GM10266 (cell line): ENCODE data around the gene SMYD2.

Experiments
- DNase-seq: peaks from one replicate; pipeline ENCODE4 v3.0.0; 2012; ENCODE audit errors: extremely low spot score
- CTCF ChIP-seq: IDR thresholded peaks from 2 replicates; pipeline ENCODE4 v1.5.1; 2012; ENCODE audit warnings: mild to moderate bottlenecking, low read depth; ENCODE audit not compliant: control insufficient read depth, insufficient read depth; ENCODE audit errors: missing control alignments

The SMYD2 gene

GRCh38 chr1:214341459-214341858, 60.5 kb downstream of the SMYD2 start:
- DNase-seq = no peak
- no peak for TF ChIP-seq CTCF

- DNase-seq = no peak
- TF ChIP-seq CTCF = no peak
Observed at GRCh38 chr1:214341932-214342331, 61.0 kb downstream of the SMYD2 start.

GRCh38 chr1:214342525-214342924, 61.6 kb downstream of the SMYD2 start:
- TF ChIP-seq CTCF = no peak
- DNase-seq = no peak

GRCh38 chr1:214344897-214345296, 63.9 kb downstream of the SMYD2 start:
- no peak for DNase-seq
- no peak for TF ChIP-seq CTCF

- no peak for DNase-seq
Observed at GRCh38 chr1:214349008-214349407, 68.0 kb downstream of the SMYD2 start.

GRCh38 chr1:214349781-214350180, 68.8 kb downstream of the SMYD2 start:
- DNase-seq = no peak
- no peak for TF ChIP-seq CTCF

More at GRCh38 chr1:214349008-214349407, 68.0 kb downstream of the SMYD2 start:
- no peak for TF ChIP-seq CTCF

GRCh38 chr1:214351551-214352277, 70.8 kb downstream of the SMYD2 start:
- TF ChIP-seq CTCF = no peak
- DNase-seq = no peak
